Lower lobe of right lung (tissue), 2 donors: ENCODE results near the gene LRRC3C. TPM values are rescaled to one million over a fixed set of nuclear protein-coding genes. Genes with fewer than 3 reads are reported as not detected.
A peak's percentile ranks its signal among the peaks of the same experiment; 100 is the strongest.
"Not testable (repeated sequence)": the region's sequence is repeated elsewhere in the genome, so short reads cannot be mapped to it uniquely, and the experiment has no call there.

Experiments
- ATAC-seq, 2 donors: fragments of 200-7000 bp; cut with Tn5 transposase; one replicate each; pipeline ENCODE4 v1.9.1; 2020 to 2022; ENCODE audit warnings: mild to moderate bottlenecking in 2 of 2, moderate library complexity in 2 of 2
- DNase-seq: peaks from one replicate; pipeline ENCODE4 v3.0.0-alpha.2; 2020
- H3K27ac ChIP-seq: fragments of 200-600 bp; one replicate; pipeline ENCODE4 v1.8.0; 2022
- H3K27me3 ChIP-seq: fragments of 200-600 bp; one replicate; pipeline ENCODE4 v1.8.0; 2022; ENCODE audit warnings: low read depth
- H3K36me3 ChIP-seq: fragments of 200-600 bp; one replicate; pipeline ENCODE4 v1.8.0; 2022; ENCODE audit warnings: mild to moderate bottlenecking
- H3K4me1 ChIP-seq: fragments of 200-600 bp; one replicate; pipeline ENCODE4 v1.8.0; 2022
- H3K4me3 ChIP-seq: fragments of 200-600 bp; one replicate; pipeline ENCODE4 v1.8.0; 2022; ENCODE audit warnings: mild to moderate bottlenecking
- H3K9me3 ChIP-seq: fragments of 200-600 bp; one replicate; pipeline ENCODE4 v1.8.0; 2022
- CTCF ChIP-seq: fragments of 200-600 bp; IDR thresholded peaks from one replicate; pipeline ENCODE4 v1.8.0; 2022; ENCODE audit warnings: antibody characterized with exemption, mild to moderate bottlenecking
- intact Hi-C: fragments of 100-400 bp; cut with DNase I; formaldehyde crosslinking; loops from one replicate; pipeline ENCODE4 v1.11.0; 2022
- total RNA-seq: library from RNA; stranded (reverse); fragmentation: NEBNext Ultra II Directional; extraction: Animal tissue kit (Norgen Biotek cat#: 25700); gene quantifications from one replicate; pipeline ENCODE4 v1.2.1, GENCODE V29; 2021
- donor health status: DM: no; HTN: yes; CAD: no; lungs with severe emphysema.

The LRRC3C gene
- total RNA-seq, 1 donor from 2014 or later, result not detected

DNA sequence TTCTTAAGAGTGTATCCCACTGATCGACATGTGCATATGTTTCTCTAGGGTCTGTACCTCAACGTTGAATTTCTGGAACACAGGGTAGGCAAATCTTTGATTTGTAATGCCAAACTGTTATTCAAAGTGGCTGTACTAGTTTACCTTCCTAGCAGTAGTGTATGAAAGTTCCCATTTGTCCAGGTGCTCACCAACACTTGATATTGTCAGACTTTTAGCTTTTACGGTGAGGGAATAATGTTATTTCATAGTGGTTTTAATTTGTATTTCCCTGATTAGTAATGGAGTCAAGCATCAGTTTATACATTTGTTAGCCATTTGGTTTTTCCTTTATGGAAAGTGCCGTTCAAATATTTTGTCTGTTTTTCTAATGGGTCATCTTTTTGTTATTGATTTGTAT lies 29.4 kb upstream of the LRRC3C start:
- Histone ChIP-seq H3K27ac (no peak overlapping the region), H3K4me1 (no peaks in the 10 kb centered on the region), H3K36me3 (no peaks in the 10 kb centered on the region), H3K4me3 (no peak overlapping the region), H3K9me3 (no peaks in the 10 kb centered on the region), H3K27me3 (no peaks in the 10 kb centered on the region)
- no peak for DNase-seq
- intact Hi-C loops, result no loop called here
- no peak for ATAC-seq
- TF ChIP-seq CTCF, result no peak

GRCh38 chr17:39899215-39899614 lies 28.3 kb upstream of the LRRC3C start:
- no peaks in the 10 kb centered on the region for H3K9me3 ChIP-seq
- H3K4me3 ChIP-seq, result no peak overlapping the region
- DNase-seq (no peak), ATAC-seq (peak in 1 of 2 donors; percentile 37)
- H3K27me3 ChIP-seq, result no peaks in the 10 kb centered on the region
- H3K27ac ChIP-seq, result no peak overlapping the region
- intact Hi-C loops, result no loop called here
- H3K36me3 ChIP-seq, result no peaks in the 10 kb centered on the region
- TF ChIP-seq CTCF, result no peak
- no peaks in the 10 kb centered on the region for H3K4me1 ChIP-seq

DNA sequence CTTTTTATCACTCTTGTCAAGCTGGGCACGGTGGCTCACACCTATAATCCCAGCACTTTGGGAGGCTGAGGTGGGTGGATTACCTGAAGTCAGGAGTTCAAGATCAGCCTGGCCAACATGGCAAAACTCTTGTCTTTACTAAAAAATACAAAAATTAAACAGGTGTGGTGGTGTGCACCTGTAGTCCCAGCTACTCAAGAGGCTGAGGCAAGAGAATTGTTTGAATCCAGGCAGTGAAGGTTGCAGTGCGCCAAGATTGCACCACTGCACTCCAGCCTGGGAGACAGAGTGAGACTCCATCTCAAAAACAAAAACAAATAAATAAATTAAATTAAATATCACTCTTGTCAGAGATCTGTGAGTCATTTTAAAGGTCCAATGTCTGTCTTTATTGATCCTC lies 25.5 kb upstream of the LRRC3C start:
- ATAC-seq, H3K36me3 ChIP-seq, intact Hi-C loops, H3K27me3 ChIP-seq, H3K4me3 ChIP-seq, DNase-seq, H3K4me1 ChIP-seq, H3K9me3 ChIP-seq, H3K27ac ChIP-seq: not testable (repeated sequence)

DNA sequence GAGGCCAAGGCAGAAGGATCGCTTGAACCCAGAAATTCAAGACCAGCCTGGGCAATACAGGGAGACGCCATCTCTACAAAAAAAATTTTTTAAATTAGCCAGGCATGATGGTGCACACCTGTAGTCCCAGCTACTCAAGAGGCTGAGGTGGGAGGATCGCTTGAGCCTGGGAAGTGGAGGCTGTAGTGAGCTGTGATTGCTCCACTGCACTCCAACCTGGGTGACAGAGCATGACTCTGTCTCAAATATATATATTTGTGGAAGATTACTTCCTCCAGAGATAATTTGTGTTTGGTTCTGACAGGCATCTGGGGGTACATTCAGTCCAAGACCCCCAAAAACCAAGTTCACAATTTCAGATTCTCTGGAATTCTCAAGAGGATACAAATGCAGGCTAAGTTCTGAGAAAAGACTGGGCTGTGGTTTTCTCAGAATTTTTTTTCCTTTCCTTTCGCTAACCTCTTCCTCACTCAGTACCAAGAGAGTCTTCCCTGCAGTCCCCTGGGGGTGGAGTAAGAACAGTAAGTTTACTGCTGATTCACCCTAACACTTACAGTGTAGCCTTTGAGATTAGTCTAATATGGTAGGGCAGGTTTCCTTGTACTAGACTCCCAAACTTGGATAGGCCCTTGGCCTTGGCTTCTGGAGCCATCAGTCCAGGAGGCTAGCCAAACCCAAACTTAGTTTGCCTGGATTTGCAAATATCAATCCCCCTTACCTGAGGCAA lies 24.2 kb upstream of the LRRC3C start:
- no peak overlapping the region for H3K27ac ChIP-seq
- TF ChIP-seq CTCF, result no peak
- H3K9me3 ChIP-seq, result no peaks in the 10 kb centered on the region
- no peak for DNase-seq
- no peak overlapping the region for H3K4me3 ChIP-seq
- no peak for ATAC-seq
- intact Hi-C loops, result no loop called here
- no peaks in the 10 kb centered on the region for H3K27me3 ChIP-seq
- H3K36me3 ChIP-seq, result no peaks in the 10 kb centered on the region
- H3K4me1 ChIP-seq, result no peaks in the 10 kb centered on the region

GRCh38 chr17:39904990-39905288 lies 22.6 kb upstream of the LRRC3C start:
- Histone ChIP-seq H3K4me1 (no peaks in the 10 kb centered on the region), H3K9me3 (no peaks in the 10 kb centered on the region), H3K4me3 (no peak overlapping the region), H3K27ac (no peak overlapping the region), H3K36me3 (peaks cover 6% of the 10 kb centered on the region), H3K27me3 (no peaks in the 10 kb centered on the region)
- DNase-seq, result no peak
- intact Hi-C loops, result no loop called here
- no peak for ATAC-seq
- no peak for TF ChIP-seq CTCF

- Histone ChIP-seq H3K27me3 (no peaks in the 10 kb centered on the region), H3K9me3 (no peaks in the 10 kb centered on the region), H3K36me3 (peaks cover 10% of the 10 kb centered on the region), H3K4me1 (no peaks in the 10 kb centered on the region), H3K4me3 (no peak overlapping the region), H3K27ac (no peak overlapping the region)
- no peak for DNase-seq
- no peak for TF ChIP-seq CTCF
- no peak for ATAC-seq
- intact Hi-C loops, result no loop called here
Observed at GRCh38 chr17:39908789-39909352, 18.7 kb upstream of the LRRC3C start.
